NCI-H1048 (cell line): ENCODE measurements around the gene TMEM131L.
A peak's percentile ranks its signal among the peaks of the same experiment; 100 is the strongest.

ENCODE experiments used
- DNase-seq: peaks from one replicate; lab custom pipeline; 2025; lab: John Stamatoyannopoulos, UW

TMEM131L gene

GRCh38 chr4:153616006-153616555 is 149.9 kb downstream of the TMEM131L start:
- no peak for DNase-seq

GRCh38 chr4:153618833-153619232 is 152.7 kb downstream of the TMEM131L start:
- DNase-seq = no peak

- DNase-seq = no peak
Observed at GRCh38 chr4:153619811-153620210, 153.7 kb downstream of the TMEM131L start.

GRCh38 chr4:153620352-153620751 is 154.2 kb downstream of the TMEM131L start:
- DNase-seq = no peak

GRCh38 chr4:153622093-153622492 is 155.9 kb downstream of the TMEM131L start:
- DNase-seq = no peak

- no peak for DNase-seq
Observed at GRCh38 chr4:153622778-153623240, 156.6 kb downstream of the TMEM131L start.

GRCh38 chr4:153623491-153623890 is 157.3 kb downstream of the TMEM131L start:
- DNase-seq = no peak

- no peak for DNase-seq
Observed at GRCh38 chr4:153628796-153629315, 162.7 kb downstream of the TMEM131L start.

GRCh38 chr4:153629776-153630175 is 163.6 kb downstream of the TMEM131L start:
- no peak for DNase-seq

- no peak for DNase-seq
Observed at GRCh38 chr4:153634738-153635353, 168.7 kb downstream of the TMEM131L start.

GRCh38 chr4:153635846-153636245 is 169.7 kb downstream of the TMEM131L start:
- no peak for DNase-seq

GRCh38 chr4:153637201-153637600 is 171.0 kb downstream of the TMEM131L start:
- DNase-seq = no peak

- no peak for DNase-seq
Observed at GRCh38 chr4:153638011-153638410, 171.9 kb downstream of the TMEM131L start.

- no peak for DNase-seq
Observed at GRCh38 chr4:153638999-153639398, 172.8 kb downstream of the TMEM131L start.

- no peak for DNase-seq
Observed at GRCh38 chr4:153639833-153640802, 174.0 kb downstream of the TMEM131L start.

- no peak for DNase-seq
Observed at GRCh38 chr4:153641532-153641931, 175.4 kb downstream of the TMEM131L start.

- DNase-seq = peak; percentile 5
Observed at GRCh38 chr4:153643406-153644383, 177.5 kb downstream of the TMEM131L start.

GRCh38 chr4:153645183-153645582 is 179.0 kb downstream of the TMEM131L start:
- DNase-seq = no peak

GRCh38 chr4:153646261-153646660 is 180.1 kb downstream of the TMEM131L start:
- no peak for DNase-seq

GRCh38 chr4:153646978-153647377 is 180.8 kb downstream of the TMEM131L start:
- DNase-seq = no peak

- no peak for DNase-seq
Observed at GRCh38 chr4:153647975-153648374, 181.8 kb downstream of the TMEM131L start.
